HG03175 (cell line): ENCODE measurements around the gene EPHA2.

Source experiments
- ATAC-seq: cut with Tn5 transposase; IDR thresholded peaks from one replicate; pipeline ENCODE4 v1.9.1; 2021; ENCODE audit warnings: mild to moderate bottlenecking, moderate library complexity; ENCODE audit not compliant: unreplicated experiment

Gene EPHA2

DNA sequence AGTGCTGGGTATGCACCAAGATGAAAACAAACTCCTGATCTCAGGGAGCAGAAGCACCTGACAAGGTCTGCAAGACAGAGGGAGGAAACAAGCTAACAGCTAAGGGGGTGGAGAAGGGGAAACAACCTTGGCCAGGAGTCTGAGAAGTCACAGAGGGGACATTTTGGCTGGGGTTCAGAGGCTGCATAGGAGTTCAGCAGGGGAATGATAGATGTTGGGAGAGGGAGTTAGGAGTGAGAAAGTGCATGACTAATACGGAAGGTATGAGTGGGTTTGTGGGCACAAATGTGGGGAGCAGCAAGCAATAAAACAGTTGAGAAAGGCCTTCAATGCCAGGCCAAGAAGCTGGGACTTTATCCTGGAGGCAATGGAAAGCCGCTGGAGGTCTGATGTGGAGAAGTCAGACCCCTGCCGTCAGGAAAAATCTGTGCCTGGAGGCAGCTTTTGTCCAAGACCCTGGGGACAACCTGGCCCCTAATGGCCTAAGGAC, 16.4 kb downstream of the EPHA2 start:
- no peak for ATAC-seq

DNA sequence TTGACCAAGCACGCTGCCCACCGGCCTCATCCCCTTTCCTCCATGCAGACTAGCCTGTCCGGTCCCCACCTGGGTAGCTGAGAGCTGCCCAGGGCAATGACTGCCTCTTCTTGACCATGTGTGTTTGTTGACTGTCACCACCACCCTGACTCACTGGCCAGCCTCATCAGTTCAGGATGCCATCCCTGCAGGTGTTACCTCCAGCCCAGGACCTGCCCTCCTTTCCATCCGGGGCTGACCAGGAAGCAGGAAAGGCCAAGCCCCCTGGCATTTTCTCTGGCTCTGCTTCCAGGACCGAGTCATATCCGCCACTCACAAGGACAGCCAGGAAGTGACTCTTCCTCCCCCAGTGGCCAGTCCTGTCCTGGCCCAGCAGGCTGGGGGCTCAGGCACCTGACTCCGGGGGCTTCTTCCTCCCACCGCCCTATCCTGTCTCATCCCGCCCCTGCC, 17.1 kb downstream of the EPHA2 start:
- ATAC-seq: no peak

DNA sequence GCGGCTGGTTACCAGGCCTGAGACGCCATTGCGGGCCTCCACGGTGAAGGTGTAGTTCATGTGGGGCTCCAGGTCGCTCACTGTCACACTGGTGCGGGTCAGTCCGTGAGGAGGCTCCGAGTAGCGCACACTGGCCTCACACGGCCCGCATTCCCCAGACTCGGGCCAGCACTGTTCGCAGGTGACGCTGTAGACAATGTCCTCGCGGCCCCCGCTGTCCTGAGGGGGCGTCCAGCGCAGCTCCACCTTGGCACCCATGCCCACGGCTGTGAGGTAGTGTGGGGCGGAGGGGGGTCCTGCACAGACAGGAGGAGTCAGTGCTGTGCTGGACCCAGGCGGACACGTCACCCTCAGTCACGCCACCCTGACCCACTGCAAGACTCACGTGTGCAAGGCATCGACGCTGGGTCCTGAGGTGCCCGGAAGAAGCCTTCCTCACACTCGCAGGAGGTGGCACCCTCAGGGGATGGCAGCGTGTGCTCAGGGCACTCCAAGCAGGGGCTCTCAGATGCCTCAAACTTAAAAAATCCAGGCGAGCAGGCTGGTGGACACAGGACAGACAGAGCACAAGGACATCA, 17.9 kb downstream of the EPHA2 start:
- no peak for ATAC-seq

DNA sequence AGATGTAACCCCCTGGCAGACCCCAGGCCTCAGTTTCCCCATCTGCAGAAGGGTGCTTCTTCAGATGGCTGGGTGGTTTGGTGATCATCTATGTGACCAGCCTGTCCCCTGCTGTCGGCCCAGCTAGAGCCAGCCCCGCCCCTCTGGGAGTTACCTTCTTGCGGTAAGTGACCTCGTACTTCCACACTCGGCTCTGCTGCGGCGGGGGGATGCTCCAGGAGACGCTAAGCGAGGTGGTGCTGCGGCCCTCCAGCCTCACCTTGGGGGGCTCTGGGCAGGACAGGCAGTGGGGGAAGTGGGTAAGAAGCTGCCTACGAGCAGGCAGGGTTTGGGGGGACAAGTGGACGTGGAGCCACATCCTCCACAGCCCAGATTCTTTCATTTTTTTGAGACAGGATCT, 20.4 kb downstream of the EPHA2 start:
- ATAC-seq: no peak

DNA sequence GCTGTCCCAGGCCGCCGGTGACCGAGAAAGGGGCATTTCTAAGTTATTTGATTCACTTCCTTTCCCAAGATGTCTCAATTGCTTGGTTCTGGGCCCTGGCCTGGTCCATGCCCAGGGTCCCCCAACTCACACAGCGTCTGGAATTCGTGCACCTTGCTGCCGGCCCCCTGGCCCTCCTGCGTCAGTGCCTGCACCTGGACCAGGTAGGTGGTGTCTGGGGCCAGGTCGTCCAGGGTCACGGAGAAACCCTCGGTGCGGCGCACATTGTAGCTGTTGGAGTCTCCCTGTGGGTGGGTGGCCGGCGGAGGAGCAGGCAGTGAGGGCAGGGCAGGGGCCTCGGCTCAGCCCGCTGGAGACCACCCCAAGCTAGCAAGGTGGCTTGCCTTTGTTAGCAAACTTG, 21.0 kb downstream of the EPHA2 start:
- ATAC-seq: no peak

DNA sequence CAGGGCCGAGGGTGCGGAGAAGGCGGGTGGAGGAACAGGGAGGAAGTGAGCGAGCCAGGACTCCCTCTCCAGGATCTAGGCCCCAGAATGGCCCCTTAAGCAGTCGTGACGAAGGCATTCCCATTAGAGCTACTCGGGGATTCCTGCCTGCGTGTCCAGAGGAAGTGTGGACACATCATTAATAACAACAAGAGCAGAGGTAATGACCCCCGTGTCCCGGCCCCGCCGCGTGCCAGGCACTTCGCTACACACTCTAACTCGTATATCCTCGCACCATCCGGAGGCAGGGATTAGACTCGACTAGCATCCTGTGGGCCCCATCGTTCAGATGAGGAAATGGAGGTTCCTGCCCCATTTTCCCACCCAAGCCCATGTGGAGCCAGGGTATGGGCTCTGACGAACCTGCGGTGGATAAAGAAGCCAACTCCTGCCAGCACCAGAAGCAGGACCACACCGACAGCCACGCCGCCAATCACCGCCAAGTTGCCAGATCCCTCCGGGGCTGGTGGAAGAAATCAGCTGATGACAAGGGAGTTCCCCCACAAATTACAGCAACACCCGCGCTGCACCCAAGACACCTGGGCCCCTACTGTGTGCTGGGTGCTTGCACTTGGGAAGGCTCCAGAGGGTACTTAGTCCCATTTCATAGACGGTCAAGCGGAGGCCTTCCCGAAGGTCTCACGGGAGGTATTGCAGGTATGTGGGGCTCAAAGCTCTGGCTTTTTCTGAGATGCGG, 21.6 kb downstream of the EPHA2 start:
- no peak for ATAC-seq

DNA sequence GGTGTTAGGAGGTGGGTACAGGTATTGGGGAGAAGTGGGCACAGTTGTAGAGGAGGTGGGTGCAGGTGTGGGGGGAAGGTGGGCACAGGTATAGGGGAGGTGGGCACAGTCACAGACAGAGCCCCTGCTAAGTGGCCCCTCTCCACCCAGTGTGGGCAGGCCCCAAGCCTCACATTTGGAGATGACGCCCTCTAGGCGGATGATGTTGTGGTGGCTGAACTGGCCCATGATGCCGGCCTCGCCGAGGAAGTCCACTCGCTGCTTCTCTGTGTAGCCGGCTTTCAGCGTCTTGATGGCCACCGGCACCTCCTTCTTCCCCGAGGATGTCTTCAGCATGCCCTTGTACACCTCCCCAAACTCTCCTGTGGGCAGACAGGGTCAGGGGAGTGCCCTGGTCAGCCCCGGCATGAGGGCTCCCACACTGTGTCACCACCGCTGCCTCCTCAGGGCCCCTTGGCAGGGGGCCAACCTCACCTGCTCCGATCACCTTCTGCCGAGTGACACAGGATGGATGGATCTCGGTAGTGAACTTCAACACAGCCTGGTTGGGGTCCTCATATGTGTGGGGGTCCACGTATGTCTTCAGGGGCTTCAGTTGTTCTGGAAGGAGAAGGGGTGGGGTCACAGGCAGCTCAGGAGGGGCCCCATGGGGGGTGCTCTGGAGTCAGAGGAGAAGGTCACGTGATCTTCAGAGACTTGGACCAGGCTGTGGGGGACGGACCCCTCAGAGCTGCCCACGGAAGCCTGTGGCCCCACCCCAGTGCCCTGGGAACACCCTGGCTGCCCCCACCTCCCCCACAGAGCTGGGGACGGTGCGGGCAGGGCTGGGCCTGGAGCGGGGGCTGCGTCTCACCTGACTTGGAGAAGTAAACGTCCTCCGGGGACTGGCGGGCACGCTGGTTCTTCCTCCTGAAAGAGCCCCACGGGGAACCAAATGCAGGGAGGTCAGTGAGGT, 22.6 kb downstream of the EPHA2 start:
- ATAC-seq: no peak

DNA sequence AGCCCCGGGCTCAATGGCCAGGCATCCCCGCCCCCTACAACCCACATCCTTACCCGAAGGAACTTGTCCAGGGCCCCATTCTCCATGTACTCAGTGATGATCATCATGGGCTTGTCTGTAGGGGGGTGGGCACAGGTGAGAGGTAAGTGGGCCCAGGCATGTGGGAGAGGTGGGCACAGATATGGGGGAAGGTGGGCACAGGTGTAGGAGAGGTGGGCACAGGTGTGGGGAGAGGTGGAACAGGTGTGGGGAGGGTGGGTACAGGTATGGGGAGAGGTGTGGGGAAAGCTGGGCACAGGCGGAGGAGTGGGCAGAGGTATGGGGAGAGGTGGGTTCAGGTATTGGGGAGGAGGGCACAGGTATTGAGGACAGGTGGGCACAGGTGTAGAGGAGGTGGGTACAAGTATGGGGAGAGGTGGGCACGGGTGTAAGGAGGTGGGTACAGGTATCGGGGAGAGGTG, 23.5 kb downstream of the EPHA2 start:
- no peak for ATAC-seq

DNA sequence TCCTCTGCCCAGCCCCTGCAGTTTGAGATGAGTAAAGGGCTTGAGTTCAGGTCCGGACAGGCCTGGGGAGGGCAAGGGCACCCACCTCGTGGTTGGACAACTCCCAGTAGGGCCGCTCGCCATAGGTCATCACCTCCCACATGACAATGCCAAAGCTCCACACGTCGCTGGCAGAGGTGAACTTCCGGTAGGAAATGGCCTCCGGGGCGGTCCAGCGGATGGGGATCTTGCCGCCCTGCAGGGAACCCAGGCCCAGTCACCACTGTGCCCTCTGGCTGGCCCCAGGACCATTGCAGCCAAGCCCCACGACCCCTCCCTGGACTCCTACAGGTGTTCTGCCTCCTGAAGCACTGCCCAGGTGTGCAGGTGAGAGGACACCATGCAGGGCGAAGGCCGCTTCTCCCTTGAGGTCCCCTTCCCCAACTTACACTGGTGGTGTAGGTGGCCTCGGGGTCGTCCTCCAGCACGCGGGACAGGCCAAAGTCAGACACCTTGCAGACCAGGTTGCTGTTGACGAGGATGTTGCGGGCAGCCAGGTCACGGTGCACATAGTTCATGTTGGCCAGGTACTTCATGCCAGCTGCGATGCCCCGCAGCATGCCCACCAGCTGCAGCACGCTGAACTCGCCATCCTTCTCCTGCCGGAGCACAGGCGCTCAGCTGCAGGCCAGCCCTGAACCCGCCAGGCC, 24.1 kb downstream of the EPHA2 start:
- no peak for ATAC-seq

DNA sequence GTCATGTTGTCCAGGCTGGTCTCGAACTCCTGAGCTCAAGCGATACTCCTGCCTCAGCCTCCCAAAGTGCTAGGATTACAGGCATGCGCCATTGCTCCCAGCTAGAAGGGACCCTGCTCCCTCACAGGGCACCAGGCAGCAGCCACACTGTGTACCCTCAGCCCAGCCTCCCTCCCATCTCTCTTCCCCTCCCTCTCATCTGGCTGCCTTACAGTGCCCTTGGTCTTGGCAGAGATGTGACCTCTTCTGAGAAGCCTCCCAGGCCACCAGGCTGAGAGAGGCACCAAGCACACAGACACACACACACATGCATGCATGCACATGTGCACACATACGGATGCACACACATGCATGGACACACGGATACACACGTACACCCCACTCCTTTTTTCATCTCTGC, 25.0 kb downstream of the EPHA2 start:
- ATAC-seq: no peak

DNA sequence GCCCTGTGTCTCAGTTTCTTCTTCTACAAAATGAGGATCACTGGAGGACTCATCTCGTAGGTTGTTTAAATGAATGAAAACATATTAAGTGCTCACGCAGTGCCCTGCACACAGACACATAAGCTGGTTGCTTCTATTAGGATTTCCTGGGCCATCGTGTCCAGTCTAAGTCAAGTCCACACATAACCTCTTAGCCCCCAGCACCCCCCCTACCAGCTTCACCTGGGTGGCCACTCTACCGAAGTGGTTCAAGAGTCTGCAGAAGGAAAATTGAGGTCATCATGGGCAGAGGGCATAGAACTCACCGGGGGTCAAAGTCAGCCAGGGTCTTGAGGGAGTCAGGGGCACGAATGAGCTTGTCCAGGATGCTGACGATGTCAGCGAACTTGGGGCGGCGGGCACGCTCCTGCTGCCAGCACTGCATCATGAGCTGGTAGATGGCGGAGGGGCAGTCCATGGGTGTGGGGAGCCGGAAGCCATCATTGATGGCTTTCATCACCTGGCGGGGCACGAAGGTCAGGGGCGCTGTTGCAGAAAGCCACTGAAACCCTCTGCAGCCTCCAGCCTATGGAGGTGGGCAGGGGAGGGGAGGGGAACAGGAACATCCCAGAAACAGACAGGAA, 25.8 kb downstream of the EPHA2 start:
- ATAC-seq: no peak

DNA sequence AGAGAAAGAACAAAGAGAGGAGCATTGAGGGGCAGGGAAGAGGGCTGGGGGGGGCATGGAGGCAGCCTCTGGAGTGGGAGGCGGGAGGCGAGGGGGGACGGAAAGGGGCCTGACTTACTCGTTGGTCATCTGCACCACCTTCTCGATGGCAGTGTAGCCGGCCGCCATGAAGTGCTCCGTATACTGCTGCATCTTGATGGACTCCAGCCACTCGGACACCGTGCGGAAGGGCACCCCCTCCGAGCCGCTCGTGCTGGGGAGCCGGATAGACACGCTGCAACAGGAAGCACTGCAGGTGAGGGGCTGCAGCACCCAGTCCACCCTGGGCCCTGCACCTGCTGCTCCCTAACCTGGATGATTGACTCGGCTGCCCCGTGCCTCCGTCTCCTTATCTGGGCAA, 26.6 kb downstream of the EPHA2 start:
- ATAC-seq: no peak

DNA sequence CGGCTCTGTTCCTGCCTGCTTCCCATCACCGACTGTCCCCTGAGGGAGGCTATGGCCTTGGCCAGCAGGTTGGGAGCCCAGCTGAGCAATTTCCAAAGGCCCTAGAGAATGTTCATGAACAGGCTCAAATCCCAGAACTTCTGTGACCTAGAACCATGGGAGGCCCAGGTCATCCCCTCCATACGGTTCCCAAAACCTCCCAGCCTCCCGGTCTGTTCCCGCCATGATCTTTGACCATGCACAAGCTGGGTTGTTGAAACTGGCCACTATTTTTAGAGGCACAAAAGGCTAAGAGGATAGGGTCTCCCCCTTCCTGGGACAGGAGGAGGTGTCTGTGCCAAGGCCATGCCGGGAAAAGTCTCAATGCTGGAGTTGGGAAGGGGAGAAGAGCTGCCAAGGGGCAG, 27.5 kb downstream of the EPHA2 start:
- no peak for ATAC-seq

DNA sequence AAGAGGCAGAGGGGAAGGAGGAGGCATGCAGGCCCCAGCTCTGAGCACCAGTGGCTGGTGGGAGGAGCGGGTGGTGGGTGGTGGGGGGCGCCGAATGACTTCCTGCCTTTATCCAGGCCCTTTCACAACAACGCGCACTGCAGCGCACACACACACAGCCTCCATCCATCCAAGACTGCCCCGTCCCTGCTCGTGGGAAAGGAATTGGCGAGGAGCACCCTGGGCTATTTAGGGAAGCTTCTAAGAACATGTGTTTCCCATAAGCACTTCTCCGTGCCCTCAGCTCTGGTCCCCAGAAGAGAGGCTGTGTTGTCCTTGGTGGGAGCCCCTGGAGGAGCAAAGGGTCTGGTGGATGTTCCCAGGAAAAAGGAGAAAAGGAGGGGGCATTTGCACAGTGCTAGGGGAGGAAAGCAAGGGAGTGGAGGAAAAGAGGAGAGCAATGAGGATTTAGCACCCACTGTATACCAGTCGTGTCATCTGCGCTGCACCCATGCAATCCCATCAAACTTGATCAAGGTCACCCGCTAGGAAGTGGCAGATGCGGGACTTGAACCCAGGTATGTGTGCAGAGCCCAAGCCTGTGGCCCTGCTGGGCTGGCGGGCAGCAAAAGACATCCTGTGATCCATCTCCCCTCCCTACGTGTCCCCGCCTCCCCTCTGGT, 28.1 kb downstream of the EPHA2 start:
- no peak for ATAC-seq

DNA sequence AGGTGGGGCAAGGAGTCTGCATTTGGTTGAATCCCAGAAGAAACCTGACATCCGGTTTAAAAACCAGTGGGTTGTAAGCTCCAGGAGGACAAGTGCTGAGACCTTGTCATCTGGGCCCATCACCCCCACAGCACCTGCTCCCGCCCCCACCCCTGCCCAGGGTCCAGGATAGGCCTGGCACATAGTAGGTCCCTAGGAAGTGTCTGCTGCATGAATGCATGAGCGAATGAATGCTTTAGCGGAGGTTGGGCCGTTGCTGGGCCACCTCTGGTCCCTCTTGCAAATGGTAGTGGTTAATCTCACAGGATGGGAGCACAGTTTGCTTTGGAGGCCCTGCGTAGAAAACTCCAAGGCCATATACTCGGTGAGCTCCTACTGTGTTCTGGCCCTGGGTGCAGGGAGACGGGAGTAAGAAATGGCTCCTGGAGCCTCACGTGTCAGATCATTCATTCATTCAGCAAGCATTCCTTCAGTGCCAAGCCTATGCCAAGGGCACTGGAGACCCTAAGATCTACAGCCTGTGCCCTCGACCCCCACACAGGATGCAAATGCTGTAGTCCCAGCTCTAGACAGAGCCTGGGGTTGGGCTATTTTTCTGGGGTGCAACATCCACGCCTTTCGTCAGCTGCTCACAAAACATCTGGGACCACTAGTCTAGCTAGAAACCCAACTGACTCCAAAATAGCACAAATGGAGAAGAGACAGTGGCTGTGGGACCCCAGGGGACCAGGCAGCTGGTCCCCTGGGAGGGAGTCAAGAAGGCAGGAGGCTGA, 28.9 kb downstream of the EPHA2 start:
- no peak for ATAC-seq

DNA sequence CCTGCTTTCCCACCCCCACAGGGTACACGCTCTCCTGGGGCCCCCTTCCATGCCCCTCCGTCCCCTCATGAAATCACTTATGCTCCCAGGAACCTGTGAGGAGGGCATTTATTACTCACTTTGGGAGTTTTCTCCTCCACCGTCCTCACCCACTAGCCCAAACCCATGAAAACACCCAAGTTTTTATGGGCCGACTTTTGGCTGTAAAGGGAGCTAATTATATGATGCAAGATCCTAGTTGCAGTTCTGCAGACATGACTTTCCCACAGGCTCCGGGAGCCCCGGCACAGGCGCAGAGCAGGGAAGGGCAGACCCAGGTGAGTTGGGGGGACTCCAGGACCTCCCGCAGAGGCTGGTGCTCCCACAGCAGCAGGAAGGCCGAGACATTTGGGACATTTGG, 29.7 kb downstream of the EPHA2 start:
- no peak for ATAC-seq

DNA sequence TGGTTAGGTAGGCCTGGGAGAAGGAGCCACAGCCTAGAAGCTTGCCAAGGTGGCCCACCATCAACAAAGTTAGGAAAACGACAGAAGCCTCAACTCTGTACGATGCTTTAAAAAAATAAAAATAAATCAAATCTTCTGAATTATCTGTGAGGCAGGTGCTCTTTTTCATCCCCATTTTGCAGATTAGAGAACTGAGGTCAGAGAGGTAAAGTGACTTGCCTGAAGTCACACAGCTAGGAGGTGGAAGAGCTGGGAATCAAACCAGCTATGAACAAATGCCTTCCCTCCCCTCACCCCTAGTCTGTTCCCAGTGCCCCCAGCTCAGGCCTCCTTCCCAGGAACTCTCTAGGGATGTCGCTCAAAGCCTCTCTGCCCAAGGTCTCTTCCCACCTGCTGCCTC, 30.4 kb downstream of the EPHA2 start:
- ATAC-seq: no peak

DNA sequence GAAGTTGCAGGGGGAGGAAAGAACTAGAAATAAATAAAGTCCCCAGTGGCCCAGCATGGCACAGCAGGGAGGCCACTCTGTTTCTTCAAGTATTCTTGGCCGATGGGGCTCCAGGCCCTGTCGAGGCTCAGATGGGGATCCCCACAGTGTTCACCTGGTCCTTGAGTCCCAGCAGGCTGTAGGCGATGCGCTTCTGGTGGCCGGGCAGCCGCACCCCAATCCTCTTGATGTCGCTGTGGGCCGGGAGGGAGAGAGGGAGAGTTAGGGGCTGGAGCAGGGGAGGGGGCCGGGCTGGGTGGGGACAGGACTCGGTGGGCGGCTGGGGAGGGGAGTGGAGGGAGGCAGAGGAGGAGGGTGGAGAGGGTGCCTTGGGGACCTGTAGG, 30.8 kb downstream of the EPHA2 start:
- no peak for ATAC-seq

DNA sequence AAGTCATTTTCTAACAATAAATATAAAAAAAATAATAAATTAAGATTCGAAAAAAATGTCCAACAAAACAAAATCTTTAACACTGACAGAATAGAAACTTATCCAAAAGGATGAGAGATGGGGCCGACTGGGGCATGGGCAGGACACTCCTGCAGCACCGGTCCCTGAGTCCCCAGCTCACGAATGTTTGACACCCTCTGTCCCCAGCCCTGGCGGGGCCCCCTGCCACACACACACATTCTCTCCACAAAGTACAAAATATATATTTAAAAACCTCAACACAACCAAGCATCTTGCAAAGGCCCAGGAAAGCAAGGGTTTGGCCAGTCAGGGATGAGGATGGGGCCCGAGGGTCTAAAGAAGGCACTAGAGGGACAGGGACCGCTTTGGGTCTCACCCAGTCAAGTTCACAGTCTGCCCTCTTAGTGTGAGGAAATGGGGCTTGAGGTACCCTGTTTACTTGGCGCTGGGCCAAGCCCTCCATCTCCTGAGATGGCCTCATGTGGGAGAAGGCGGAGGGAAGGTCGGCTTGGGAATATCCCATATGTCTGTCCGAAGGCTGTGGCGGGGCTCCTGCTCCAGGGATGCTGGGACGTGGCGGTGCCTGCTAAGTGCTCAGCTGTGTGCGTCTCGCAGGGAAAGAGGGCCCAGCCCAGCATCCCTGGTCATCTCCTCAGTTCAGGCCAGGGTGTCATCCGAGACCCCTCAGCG, 31.3 kb downstream of the EPHA2 start:
- ATAC-seq: no peak
